CD14-positive monocyte (primary cell): ENCODE data around the gene CENPP. TPM values are rescaled to one million over a fixed set of nuclear protein-coding genes. Genes with fewer than 3 reads are reported as not detected.

ENCODE experiments used
- DNase-seq, 3 donors: peaks; one replicate each; pipeline ENCODE4 v3.0.0-alpha.2; 2011 to 2022
- H2AFZ ChIP-seq: 2 replicates; pipeline ENCODE4 v1.6.0; 2012; ENCODE audit warnings: mild to moderate bottlenecking, low read depth, low read length, inconsistent platforms; ENCODE audit not compliant: insufficient read depth, poor library complexity, severe bottlenecking
- H3K27ac ChIP-seq, 2 donors: 1 replicate in 1 of 2; 2 replicates in 1 of 2; pipeline ENCODE4 v1.5.1; 2012 to 2013; ENCODE audit warnings: low read length in 2 of 2, control low read depth in 1 of 2, inconsistent platforms in 1 of 2, low read depth in 1 of 2, mild to moderate bottlenecking in 1 of 2
- H3K27me3 ChIP-seq, 2 donors: one replicate each; pipeline versions ENCODE4 v1.6.0 to v1.6.1; 2011 to 2013; ENCODE audit warnings: low read length in 2 of 2; ENCODE audit not compliant: control insufficient read depth in 2 of 2, insufficient read depth in 2 of 2
- H3K36me3 ChIP-seq, 2 donors: replicated peaks in 1 of 2; 1 replicate in 1 of 2; 2 replicates in 1 of 2; pipeline versions ENCODE4 v1.5.1 to v1.6.1; 2012 to 2013; ENCODE audit warnings: low read length in 2 of 2, control low read depth in 1 of 2, inconsistent platforms in 1 of 2, mild to moderate bottlenecking in 1 of 2; ENCODE audit not compliant: insufficient read depth in 2 of 2, control insufficient read depth in 1 of 2
- H3K4me1 ChIP-seq, 2 donors: 1 replicate in 1 of 2; 2 replicates in 1 of 2; pipeline versions ENCODE4 v1.5.1 to v1.6.1; 2012 to 2013; ENCODE audit warnings: low read length in 2 of 2, control low read depth in 1 of 2, inconsistent platforms in 1 of 2, mild to moderate bottlenecking in 1 of 2, moderate library complexity in 1 of 2; ENCODE audit not compliant: insufficient read depth in 2 of 2, control insufficient read depth in 1 of 2
- H3K4me2 ChIP-seq: replicated peaks from 2 replicates; pipeline ENCODE3; 2012; ENCODE audit warnings: low read length, moderate library complexity, mild to moderate bottlenecking; ENCODE audit not compliant: poor library complexity, severe bottlenecking; ENCODE audit errors: extremely low read depth
- H3K4me3 ChIP-seq, 3 experiments: fragments of 200-600 bp in 1 of 3; sonication (generic) in 1 of 3; replicated peaks in 1 of 3; 1 replicate in 2 of 3; 2 replicates in 1 of 3; pipeline ENCODE4 v1.5.1; 2011 to 2013; ENCODE audit warnings: low read length in 3 of 3, mild to moderate bottlenecking in 3 of 3, control low read depth in 2 of 3, low read depth in 2 of 3, inconsistent platforms in 1 of 3, moderate library complexity in 1 of 3
- H3K79me2 ChIP-seq: 2 replicates; pipeline ENCODE4 v1.6.0; 2012; ENCODE audit warnings: mild to moderate bottlenecking, control low read depth, inconsistent platforms, low read length, moderate library complexity; ENCODE audit not compliant: insufficient read depth
- H3K9ac ChIP-seq: 2 replicates; pipeline ENCODE4 v1.6.0; 2017; ENCODE audit warnings: low read length, mild to moderate bottlenecking; ENCODE audit not compliant: insufficient read depth, poor library complexity, severe bottlenecking
- H3K9me3 ChIP-seq, 2 donors: replicated peaks in 1 of 2; 1 replicate in 1 of 2; 2 replicates in 1 of 2; pipeline versions ENCODE4 v1.5.1 to v1.6.1; 2012 to 2013; ENCODE audit warnings: low read length in 2 of 2, control low read depth in 1 of 2; ENCODE audit not compliant: control insufficient read depth in 1 of 2, insufficient read depth in 1 of 2
- H4K20me1 ChIP-seq: 2 replicates; pipeline ENCODE4 v1.6.0; 2012; ENCODE audit warnings: mild to moderate bottlenecking, low read length, control low read depth, moderate library complexity; ENCODE audit not compliant: insufficient read depth
- H3K27ac Mint-ChIP-seq, 7 donors: one replicate each; pipeline ENCODE4 v1.8.0; 2020; ENCODE audit warnings: mild to moderate bottlenecking in 7 of 7, mixed read lengths in 7 of 7, moderate library complexity in 6 of 7, inconsistent platforms in 2 of 7
- H3K27me3 Mint-ChIP-seq, 3 donors: one replicate each; pipeline ENCODE4 v1.8.0; 2021 to 2022; ENCODE audit warnings: low read depth in 3 of 3, mild to moderate bottlenecking in 3 of 3, mixed read lengths in 3 of 3, moderate library complexity in 3 of 3, inconsistent platforms in 1 of 3
- H3K36me3 Mint-ChIP-seq, 2 donors: one replicate each; pipeline ENCODE4 v1.8.0; 2020; ENCODE audit warnings: mixed read lengths in 2 of 2, inconsistent platforms in 1 of 2, mild to moderate bottlenecking in 1 of 2
- H3K4me1 Mint-ChIP-seq: one replicate; pipeline ENCODE4 v1.8.0; 2020; ENCODE audit warnings: mild to moderate bottlenecking, mixed read lengths
- H3K4me3 Mint-ChIP-seq, 2 donors: one replicate each; pipeline ENCODE4 v1.8.0; 2020; ENCODE audit warnings: mild to moderate bottlenecking in 2 of 2, mixed read lengths in 2 of 2, moderate library complexity in 1 of 2
- H3K9me3 Mint-ChIP-seq, 7 donors: one replicate each; pipeline ENCODE4 v1.8.0; 2020 to 2022; ENCODE audit warnings: mixed read lengths in 7 of 7, mild to moderate bottlenecking in 6 of 7, moderate library complexity in 6 of 7, inconsistent platforms in 2 of 7
- WGBS: methylation state at CpG from one replicate; pipeline ENCODE4 v1.1.5; 2013; ENCODE audit warnings: missing lambda C conversion rate; ENCODE audit not compliant: insufficient coverage; 5-methylcytosine and 5-hydroxymethylcytosine counted together
- intact Hi-C, 2 donors: fragments of 100-400 bp; cut with micrococcal nuclease; formaldehyde crosslinking; loops; one replicate each; pipeline versions ENCODE4 v1.15.0 to v1.15.1; 2023
- polyA plus RNA-seq, 3 donors: library from polyadenylated mRNA; depleted of rRNA in 1 of 3; unstranded in 2 of 3; stranded (reverse) in 1 of 3; fragments of 300-500 nt in 2 of 3; fragments of >200 nt in 1 of 3; fragmentation: Illumina TruSeq in 2 of 3; gene quantifications; 1 replicate in 2 of 3; 2 replicates in 1 of 3; pipeline ENCODE4 v1.2.3, GENCODE V29; 2012 to 2021
- TF ChIP-seq, protein P1 (sequence below): fragments of 200-600 bp; IDR thresholded peaks from one replicate; pipeline ENCODE4 v1.8.0; 2022; ENCODE audit warnings: antibody characterized with exemption, mild to moderate bottlenecking

The CENPP gene
- polyA plus RNA-seq, 3 donors: 0.50 to 1.1 (median 1.1) TPM

DNA sequence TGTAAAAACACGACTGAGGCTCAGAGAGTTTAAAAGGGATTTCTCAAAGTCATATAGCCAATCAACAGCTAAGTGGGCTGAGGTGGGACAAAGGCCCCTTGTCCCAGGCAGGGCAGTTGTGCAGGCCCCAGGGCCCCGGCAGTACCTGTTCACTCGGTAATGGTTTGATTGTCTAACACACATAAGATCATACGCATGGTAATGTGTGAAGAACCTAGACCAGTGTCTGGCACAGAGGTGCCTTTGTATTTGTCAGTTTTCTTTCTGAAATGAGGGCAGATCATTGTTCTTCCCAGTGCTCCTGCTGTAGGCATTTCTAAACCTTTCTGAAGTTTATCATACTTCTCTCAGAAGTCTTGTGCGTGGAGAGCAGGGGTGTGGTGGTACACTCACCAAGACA, 277.3 kb downstream of the CENPP start:
- peaks cover 0 to 3% of the 10 kb centered on the region in 2 donors for H3K36me3 Mint-ChIP-seq
- WGBS: 93% methylated on average over 3 of the region's 5 CpGs
- peaks cover 2 to 4% of the 10 kb centered on the region in 2 donors for H3K4me1 ChIP-seq

DNA sequence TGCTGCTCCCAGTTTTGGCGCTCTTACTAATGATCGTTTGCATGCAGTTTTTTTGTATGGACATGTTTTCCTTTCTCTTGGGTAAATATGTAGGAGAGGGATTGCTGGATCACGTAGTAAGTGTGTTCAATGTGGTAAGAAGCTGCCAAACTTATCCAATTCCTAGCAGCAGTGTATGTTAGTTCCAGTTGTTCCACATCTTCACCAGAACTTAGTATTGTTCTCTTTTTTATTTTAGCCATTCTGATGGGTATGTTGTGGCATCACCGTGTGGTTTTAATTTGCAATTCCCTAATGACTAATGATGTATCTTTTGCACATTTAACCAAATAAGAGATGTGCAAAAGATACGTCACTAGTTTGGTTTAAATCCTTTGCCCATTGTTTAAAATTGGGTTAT, 278.2 kb downstream of the CENPP start:
- peaks cover 0 to 3% of the 10 kb centered on the region in 2 donors for H3K36me3 Mint-ChIP-seq
- intact Hi-C loops: no loop called here
- WGBS: 100% methylated on average over 2 of the region's 5 CpGs
- H3K9ac ChIP-seq: no peak overlapping the region
- H3K79me2 ChIP-seq: no peaks in the 10 kb centered on the region
- no peak overlapping the region for H3K4me3 Mint-ChIP-seq
- peaks cover 3 to 21% (median 10%) of the 10 kb centered on the region in 7 donors for H3K9me3 Mint-ChIP-seq
- peaks cover 6 to 14% of the 10 kb centered on the region in 2 donors for H3K9me3 ChIP-seq
- H3K36me3 ChIP-seq: no peaks in the 10 kb centered on the region
- no peak overlapping the region for H3K4me3 ChIP-seq
- peaks cover 0 to 2% (median 0%) of the 10 kb centered on the region in 3 donors for H3K27me3 Mint-ChIP-seq
- no peaks in the 10 kb centered on the region for H3K27me3 ChIP-seq
- TF ChIP-seq, protein P1, sequence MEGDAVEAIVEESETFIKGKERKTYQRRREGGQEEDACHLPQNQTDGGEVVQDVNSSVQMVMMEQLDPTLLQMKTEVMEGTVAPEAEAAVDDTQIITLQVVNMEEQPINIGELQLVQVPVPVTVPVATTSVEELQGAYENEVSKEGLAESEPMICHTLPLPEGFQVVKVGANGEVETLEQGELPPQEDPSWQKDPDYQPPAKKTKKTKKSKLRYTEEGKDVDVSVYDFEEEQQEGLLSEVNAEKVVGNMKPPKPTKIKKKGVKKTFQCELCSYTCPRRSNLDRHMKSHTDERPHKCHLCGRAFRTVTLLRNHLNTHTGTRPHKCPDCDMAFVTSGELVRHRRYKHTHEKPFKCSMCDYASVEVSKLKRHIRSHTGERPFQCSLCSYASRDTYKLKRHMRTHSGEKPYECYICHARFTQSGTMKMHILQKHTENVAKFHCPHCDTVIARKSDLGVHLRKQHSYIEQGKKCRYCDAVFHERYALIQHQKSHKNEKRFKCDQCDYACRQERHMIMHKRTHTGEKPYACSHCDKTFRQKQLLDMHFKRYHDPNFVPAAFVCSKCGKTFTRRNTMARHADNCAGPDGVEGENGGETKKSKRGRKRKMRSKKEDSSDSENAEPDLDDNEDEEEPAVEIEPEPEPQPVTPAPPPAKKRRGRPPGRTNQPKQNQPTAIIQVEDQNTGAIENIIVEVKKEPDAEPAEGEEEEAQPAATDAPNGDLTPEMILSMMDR: no peak
- no peaks in the 10 kb centered on the region for H3K4me1 Mint-ChIP-seq
- H3K4me1 ChIP-seq: no peaks in the 10 kb centered on the region
- no peak overlapping the region for H3K4me2 ChIP-seq
- no peak overlapping the region for H3K27ac Mint-ChIP-seq
- DNase-seq: no peak
- no peak overlapping the region for H3K27ac ChIP-seq
- H2AFZ ChIP-seq: no peak overlapping the region
- H4K20me1 ChIP-seq: no peaks in the 10 kb centered on the region

More for the DNA sequence above, 277.3 kb downstream of the CENPP start:
- TF ChIP-seq, protein P1: no peak
- Histone ChIP-seq H3K27me3 (no peaks in the 10 kb centered on the region), H4K20me1 (no peaks in the 10 kb centered on the region), H3K9ac (no peak overlapping the region), H3K36me3 (no peaks in the 10 kb centered on the region), H3K79me2 (no peaks in the 10 kb centered on the region), H3K9me3 (peaks cover 6 to 14% of the 10 kb centered on the region in 2 donors), H3K27ac (no peak overlapping the region), H2AFZ (no peak overlapping the region), H3K4me2 (no peak overlapping the region), H3K4me3 (no peak overlapping the region)
- H3K4me1 Mint-ChIP-seq: peaks cover 1% of the 10 kb centered on the region
- peaks cover 0 to 2% (median 0%) of the 10 kb centered on the region in 3 donors for H3K27me3 Mint-ChIP-seq
- H3K27ac Mint-ChIP-seq: no peak overlapping the region
- H3K9me3 Mint-ChIP-seq: peaks cover 3 to 21% (median 10%) of the 10 kb centered on the region in 7 donors
- intact Hi-C loops: no loop called here
- no peak for DNase-seq
- H3K4me3 Mint-ChIP-seq: no peak overlapping the region
